ENCODE measurements around the gene ZNF155. TPM values are rescaled to one million over a fixed set of nuclear protein-coding genes. Genes with fewer than 3 reads are reported as not detected.

Gene ZNF155
- polyA plus RNA-seq, 1 donor from 2014 or later = 2.3 TPM

DNA sequence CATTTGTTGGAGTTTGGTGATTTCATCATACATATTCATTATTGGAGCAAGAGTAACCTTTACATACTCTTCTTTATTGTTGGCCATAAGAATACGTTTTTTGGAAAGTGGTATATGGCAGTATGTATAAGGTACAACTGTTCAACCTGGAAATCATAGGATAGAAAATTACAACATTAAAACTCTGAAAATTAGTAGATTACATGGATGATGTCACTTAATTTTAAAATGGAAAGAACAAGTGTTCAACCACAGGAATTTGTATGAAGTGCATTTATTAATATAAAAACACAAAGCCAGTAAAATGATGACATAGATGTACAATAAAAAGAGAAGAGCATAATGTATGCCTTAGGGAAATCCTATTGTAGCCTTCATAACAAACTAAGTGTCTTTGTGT is 7.3 kb upstream of the ZNF155 start:
- no peaks in the 10 kb centered on the region for H3K4me1 Mint-ChIP-seq
- no peak overlapping the region for H3K4me3 Mint-ChIP-seq
- H3K27me3 Mint-ChIP-seq = no peaks in the 10 kb centered on the region
- peaks cover 9 to 43% (median 30%) of the 10 kb centered on the region in 3 donors for H3K9me3 Mint-ChIP-seq
- no peak overlapping the region for H3K27ac Mint-ChIP-seq
- H3K36me3 Mint-ChIP-seq = peaks cover 9% of the 10 kb centered on the region

DNA sequence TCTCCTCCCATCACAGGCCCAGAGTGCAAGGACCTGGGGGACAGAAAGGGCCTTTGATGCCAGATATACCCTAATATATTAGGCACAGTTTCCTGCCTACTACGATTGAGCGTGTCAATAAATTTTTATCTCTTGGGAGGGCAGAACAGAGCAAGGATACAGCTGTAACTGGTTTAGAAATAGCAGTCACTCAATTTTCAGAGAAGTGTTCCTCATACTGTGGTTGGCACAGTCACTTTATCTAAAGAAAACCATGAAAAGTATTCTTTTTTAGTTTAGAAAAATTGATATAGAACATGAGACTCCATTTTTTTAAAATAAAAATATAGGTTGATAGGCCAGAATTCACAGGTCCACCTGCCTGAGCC is 460 bp upstream of the ZNF155 start:
- Mint-ChIP-seq H3K36me3 (peaks cover 5% of the 10 kb centered on the region), H3K9me3 (peaks cover 0 to 9% (median 0%) of the 10 kb centered on the region in 3 donors), H3K27me3 (no peaks in the 10 kb centered on the region), H3K27ac (peak overlapping the region in 1 of 3 donors; percentile 97), H3K4me1 (peaks cover 0 to 10% (median 9%) of the 10 kb centered on the region in 3 donors), H3K4me3 (peak overlapping the region; percentile 76 to 97 (median 85))

DNA sequence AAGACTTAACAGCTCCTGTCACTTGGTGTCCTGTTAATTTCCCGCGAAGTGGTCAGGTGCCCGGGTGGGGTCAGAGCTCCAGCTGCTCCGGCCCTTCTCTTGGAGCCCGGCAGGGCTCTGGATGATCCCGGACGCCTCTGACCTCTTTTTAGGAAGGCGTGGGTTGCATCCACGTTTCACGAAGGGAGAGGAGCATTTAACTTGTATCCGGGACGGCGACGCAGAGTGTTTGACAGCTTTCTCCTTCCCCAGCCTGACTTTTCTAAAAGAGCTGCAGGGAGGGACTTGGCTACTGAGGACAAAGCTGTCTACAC is 656 bp downstream of the ZNF155 start:
- H3K36me3 Mint-ChIP-seq = peaks cover 16% of the 10 kb centered on the region
- H3K27me3 Mint-ChIP-seq = no peaks in the 10 kb centered on the region
- peak overlapping the region in 2 of 3 donors; percentile 42 to 97 for H3K27ac Mint-ChIP-seq
- H3K9me3 Mint-ChIP-seq = peaks cover 0 to 15% (median under 1%) of the 10 kb centered on the region in 3 donors
- H3K4me3 Mint-ChIP-seq = peak overlapping the region; percentile 94 to 99 (median 98)
- H3K4me1 Mint-ChIP-seq = peaks cover 0 to 12% (median 9%) of the 10 kb centered on the region in 3 donors

DNA sequence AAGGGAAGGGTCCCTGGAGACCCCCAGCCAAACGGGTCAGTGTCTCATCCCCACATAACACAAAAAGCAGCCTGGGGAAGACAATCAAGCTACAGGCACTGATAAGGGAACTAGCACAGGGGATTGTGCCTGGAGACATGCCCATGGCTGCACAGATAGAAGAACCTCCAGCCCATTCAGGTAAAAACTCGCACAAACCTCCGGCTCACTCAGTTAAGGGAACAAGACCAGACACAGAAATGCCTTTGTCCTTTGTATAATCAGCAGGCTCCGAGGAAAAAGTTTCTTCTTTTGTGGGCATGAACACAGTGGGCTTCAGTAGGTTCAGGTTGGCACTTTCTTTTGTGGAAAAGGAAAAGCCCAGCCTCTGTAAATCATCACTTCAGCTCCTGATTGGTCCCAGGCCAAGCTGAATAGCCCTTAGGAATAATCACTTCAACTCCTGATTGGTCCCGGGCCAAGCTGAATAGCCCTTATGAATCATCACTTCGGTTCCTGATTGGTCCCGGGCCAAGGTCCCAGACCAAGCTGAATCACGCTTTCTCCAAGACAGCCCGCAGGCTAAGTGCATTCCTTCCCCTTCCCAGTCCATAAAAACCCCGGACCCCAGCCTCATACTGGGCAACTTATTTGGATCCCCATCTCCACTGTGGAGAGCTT is 13.8 kb downstream of the ZNF155 start:
- H3K27me3 Mint-ChIP-seq = no peaks in the 10 kb centered on the region
- H3K27ac Mint-ChIP-seq = no peak overlapping the region
- peak overlapping the region in 1 of 4 donors; percentile 33 for H3K4me3 Mint-ChIP-seq
- peaks cover 5 to 9% (median 8%) of the 10 kb centered on the region in 3 donors for H3K4me1 Mint-ChIP-seq
- H3K36me3 Mint-ChIP-seq = peaks cover 24% of the 10 kb centered on the region
- peaks cover 11 to 25% (median 20%) of the 10 kb centered on the region in 3 donors for H3K9me3 Mint-ChIP-seq

DNA sequence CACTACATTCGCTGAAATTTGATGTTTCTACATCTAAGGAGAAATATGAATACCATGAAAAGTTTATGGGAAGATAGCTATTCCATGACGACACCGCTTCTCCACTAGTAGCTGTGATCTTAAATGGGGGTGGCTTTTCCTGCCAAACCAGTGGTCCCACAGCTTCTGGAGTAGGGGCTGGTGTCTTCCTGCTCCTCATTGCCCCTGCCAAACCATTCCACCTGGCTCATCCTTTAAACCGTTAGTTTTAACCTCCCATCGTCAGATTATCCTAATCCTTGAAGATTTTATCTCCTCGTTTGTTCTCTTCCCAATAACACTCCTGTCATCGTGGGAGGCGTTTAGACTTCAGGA is 18.2 kb downstream of the ZNF155 start:
- Mint-ChIP-seq H3K27me3 (no peaks in the 10 kb centered on the region), H3K36me3 (peaks cover 19% of the 10 kb centered on the region), H3K27ac (peak overlapping the region; percentile 50 to 97 (median 95)), H3K9me3 (peaks cover 12 to 23% (median 20%) of the 10 kb centered on the region in 3 donors), H3K4me1 (peaks cover 11 to 24% (median 16%) of the 10 kb centered on the region in 3 donors), H3K4me3 (peak overlapping the region; percentile 99 to 100 (median 99))

DNA sequence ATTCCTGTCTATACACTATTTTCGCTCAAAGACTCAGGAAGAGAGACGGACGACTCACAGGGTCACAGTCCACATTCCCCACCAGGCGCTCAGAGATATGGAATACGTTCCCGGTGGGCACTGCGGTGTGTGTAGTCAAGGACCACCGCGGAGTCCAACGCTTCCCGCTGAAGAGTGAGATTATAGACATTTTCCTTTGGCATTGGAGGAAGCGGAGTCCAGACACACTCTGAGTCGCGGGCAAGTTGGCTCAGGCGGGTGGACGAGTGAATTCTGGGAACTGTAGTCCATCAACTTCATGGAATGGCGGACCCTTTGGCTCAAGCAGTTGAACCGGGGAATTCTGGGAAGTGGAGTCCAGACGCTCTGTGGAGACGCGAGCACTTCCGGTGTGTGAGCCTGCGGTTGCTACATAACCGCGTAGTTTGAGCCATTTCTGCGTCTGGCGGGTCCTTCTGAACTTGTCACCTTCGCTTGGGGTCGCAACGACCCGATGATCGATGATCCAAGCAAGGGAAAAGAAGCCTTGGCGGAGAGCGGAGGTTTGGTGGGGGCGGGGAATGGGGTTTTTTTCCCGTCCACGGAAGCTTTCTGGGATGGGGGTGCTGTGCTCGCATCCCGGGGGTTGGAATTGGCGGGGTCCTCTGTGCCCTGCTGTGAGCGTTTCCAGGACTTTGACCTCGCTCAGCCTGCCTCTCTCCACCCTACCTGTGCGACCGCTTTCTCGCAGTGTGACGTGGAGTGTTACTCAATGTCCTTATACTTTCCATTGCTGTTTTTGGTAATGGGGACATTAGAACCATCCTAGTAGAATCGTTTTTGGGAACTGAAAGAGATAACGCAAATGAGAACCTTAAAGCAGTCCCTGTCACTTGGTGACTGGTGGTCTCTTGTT is 18.8 kb downstream of the ZNF155 start, which contains the start of gene ZNF230:
TSS of gene ZNF230 (plus strand) at position 392 of the 895 bp plus-strand sequence. CDS start 4,122 bp downstream, outside the sequence.
- peaks cover 15 to 26% (median 26%) of the 10 kb centered on the region in 3 donors for H3K9me3 Mint-ChIP-seq
- H3K4me3 Mint-ChIP-seq = peak within 1 kb of the TSS; percentile 99 to 100 (median 99)
- peaks cover 20% of the 10 kb centered on the region for H3K36me3 Mint-ChIP-seq
- peak within 1 kb of the TSS; percentile 95 to 97 (median 95) for H3K27ac Mint-ChIP-seq
- H3K27me3 Mint-ChIP-seq = no peaks in the 10 kb centered on the region
- peaks cover 11 to 24% (median 16%) of the 10 kb centered on the region in 3 donors for H3K4me1 Mint-ChIP-seq

DNA sequence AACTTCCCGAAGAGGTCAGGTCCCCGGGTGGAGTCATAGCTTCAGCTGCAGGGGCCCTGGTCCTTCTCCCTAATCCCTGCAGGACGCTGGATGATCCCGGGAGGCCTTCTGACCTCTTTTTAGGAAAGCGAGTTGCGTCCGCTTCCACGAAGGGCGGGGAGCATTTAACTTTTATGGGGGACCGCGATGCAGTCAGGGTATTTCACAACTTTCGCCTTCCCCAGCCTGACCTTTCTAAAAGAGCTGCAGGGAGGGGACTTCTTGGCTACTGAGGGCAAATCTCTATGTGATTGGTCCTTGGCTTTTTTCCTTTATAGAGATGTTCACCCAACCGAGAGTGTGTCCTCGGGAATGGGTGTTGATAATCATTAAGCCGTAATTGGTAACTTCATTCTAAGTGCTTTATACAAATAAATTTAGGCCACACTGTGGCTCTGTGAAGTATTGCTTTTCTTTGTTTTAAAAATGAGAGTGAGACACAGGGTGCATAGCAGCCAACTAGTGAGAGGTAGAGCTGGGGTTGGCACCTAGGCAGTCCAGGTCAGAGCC is 19.5 kb downstream of the ZNF155 start:
- H3K9me3 Mint-ChIP-seq = peaks cover 16 to 29% (median 27%) of the 10 kb centered on the region in 3 donors
- H3K27me3 Mint-ChIP-seq = no peaks in the 10 kb centered on the region

DNA sequence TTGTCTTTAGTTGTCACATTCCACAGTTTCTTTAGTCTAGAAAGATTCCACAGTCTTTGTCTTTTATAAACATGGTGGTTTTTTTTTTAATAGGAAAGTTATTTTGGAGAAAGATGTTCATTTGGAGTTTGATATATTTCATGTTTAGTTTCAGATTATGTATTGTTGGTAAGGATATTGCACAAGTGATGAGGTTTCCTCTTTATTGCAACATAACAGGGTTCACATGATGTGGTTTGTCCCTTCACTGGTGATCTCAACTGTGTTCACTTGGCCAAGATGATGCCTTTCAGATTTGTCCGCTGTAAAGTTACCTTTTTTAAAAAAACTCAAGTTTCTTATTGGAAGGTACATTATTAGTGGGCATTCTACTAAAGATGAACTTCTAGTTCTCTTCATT is 22.0 kb downstream of the ZNF155 start:
- H3K4me1 Mint-ChIP-seq = peaks cover 13 to 24% (median 16%) of the 10 kb centered on the region in 3 donors

More for the DNA sequence above, 19.5 kb downstream of the ZNF155 start:
- Mint-ChIP-seq H3K4me1 (peaks cover 11 to 24% (median 16%) of the 10 kb centered on the region in 3 donors), H3K4me3 (peak overlapping the region; percentile 99 to 100 (median 99)), H3K27ac (peak overlapping the region; percentile 95 to 97 (median 95)), H3K36me3 (peaks cover 24% of the 10 kb centered on the region)

DNA sequence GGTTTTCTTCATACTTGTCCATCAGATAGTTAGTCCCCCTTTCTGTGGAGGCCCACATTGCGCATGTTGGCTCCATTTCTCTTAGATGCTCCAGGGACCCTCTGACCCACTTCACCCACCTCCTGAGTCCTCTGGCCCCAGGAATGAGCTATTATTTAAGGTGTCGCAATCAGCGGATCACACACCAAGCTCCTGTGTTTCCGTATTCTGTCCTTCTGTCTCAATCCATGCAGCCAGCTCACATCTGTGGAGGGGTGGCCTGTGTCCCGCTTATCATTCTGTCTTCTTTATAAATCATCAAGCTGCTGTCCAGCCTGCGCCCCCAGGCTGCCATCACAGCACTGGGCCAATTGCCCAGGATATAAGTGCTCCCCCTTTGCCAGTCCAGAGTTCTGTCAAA is 23.5 kb downstream of the ZNF155 start:
- Mint-ChIP-seq H3K4me3 (peak overlapping the region in 3 of 4 donors; percentile 41 to 75 (median 47)), H3K4me1 (peaks cover 10 to 19% (median 11%) of the 10 kb centered on the region in 3 donors), H3K27me3 (no peaks in the 10 kb centered on the region), H3K27ac (peak overlapping the region in 1 of 3 donors; percentile 12), H3K36me3 (peaks cover 52% of the 10 kb centered on the region), H3K9me3 (peaks cover 32 to 56% (median 55%) of the 10 kb centered on the region in 3 donors)

More for the DNA sequence above, 22.0 kb downstream of the ZNF155 start:
- Mint-ChIP-seq H3K4me3 (peak overlapping the region in 2 of 4 donors; percentile 50 to 75), H3K27me3 (no peaks in the 10 kb centered on the region), H3K9me3 (peaks cover 28 to 47% (median 43%) of the 10 kb centered on the region in 3 donors), H3K36me3 (peaks cover 40% of the 10 kb centered on the region), H3K27ac (no peak overlapping the region)

DNA sequence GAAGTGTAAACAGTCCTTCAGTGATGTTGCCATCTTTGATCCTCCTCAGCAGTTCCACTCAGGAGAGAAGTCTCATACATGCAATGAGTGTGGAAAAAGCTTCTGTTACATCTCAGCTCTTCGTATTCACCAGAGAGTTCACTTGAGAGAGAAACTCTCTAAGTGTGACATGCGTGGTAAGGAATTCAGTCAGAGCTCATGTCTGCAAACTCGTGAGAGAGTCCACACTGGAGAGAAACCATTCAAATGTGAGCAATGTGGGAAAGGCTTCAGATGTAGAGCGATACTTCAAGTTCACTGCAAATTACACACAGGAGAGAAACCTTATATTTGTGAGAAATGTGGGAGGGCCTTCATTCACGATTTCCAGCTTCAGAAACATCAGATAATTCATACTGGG is 26.5 kb downstream of the ZNF155 start:
- no peaks in the 10 kb centered on the region for H3K27me3 Mint-ChIP-seq
- H3K27ac Mint-ChIP-seq = no peak overlapping the region
- peaks cover 37 to 74% (median 67%) of the 10 kb centered on the region in 3 donors for H3K9me3 Mint-ChIP-seq
- peak overlapping the region in 1 of 4 donors; percentile 50 for H3K4me3 Mint-ChIP-seq
- H3K36me3 Mint-ChIP-seq = peaks cover 52% of the 10 kb centered on the region
- H3K4me1 Mint-ChIP-seq = peaks cover 0 to 5% (median 4%) of the 10 kb centered on the region in 3 donors

DNA sequence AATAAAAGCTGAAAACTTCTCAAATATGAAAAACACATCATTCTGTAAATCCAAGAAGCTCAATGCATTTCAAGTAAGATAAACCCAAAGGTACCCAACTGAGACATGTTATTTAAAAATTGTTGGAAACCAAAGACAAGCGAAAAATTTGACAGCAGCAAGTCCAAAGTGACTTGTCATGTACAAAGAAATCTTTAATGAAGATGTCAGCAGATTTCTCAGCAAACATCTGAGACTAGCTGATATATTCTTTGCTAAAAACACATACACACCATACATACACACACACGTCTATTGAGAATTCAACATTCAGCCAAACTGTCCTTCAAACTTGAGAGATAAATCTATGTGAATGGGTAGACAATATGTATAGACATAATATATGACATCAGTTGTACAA is 35.5 kb downstream of the ZNF155 start:
- Mint-ChIP-seq H3K9me3 (peaks cover 17 to 48% (median 19%) of the 10 kb centered on the region in 3 donors), H3K27me3 (peaks cover 11% of the 10 kb centered on the region), H3K4me3 (no peak overlapping the region)

DNA sequence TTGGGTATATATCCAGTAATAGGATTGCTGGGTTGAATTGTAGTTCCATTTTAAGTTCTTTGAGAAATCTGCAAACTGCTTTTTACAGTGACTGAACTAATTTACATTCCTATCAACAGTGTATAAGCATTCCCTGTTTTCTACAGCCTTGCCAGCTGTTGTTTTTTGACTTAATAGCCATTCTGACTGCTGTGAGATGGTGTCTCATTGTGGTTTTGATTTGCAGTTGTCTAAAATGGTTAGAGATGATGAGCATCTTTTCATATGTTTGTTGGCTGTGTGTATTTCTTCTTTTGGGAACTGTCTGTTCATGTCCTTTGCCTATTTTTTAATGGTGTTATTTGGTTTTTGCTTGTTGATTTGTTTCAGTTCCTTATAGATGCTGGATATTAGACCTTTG is 37.2 kb downstream of the ZNF155 start:
- peaks cover 8% of the 10 kb centered on the region for H3K36me3 Mint-ChIP-seq
- H3K27me3 Mint-ChIP-seq = peaks cover 11% of the 10 kb centered on the region
- H3K4me3 Mint-ChIP-seq = no peak overlapping the region
- peaks cover 19 to 38% (median 20%) of the 10 kb centered on the region in 3 donors for H3K9me3 Mint-ChIP-seq
- H3K27ac Mint-ChIP-seq = no peak overlapping the region
- H3K4me1 Mint-ChIP-seq = peaks cover 14 to 22% (median 14%) of the 10 kb centered on the region in 3 donors

More for the DNA sequence above, 35.5 kb downstream of the ZNF155 start:
- no peak overlapping the region for H3K27ac Mint-ChIP-seq
- peaks cover 1% of the 10 kb centered on the region for H3K36me3 Mint-ChIP-seq
- H3K4me1 Mint-ChIP-seq = peaks cover 0 to 7% (median 0%) of the 10 kb centered on the region in 3 donors

DNA sequence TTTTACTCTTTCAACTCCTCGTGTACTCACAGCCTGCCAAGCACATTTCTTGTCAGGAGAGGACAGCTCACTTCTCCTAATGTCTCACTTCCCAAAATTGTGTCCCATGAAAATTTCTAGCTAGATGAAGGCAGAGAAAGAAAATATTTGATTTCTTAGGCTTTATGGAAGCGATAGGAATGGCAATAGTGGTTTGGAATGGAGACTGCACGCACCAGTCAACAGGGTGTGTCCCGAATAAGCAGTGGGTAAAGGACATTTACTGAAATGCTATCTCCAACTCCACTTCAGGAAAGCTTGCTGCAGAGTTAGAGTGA is 40.9 kb downstream of the ZNF155 start:
- Mint-ChIP-seq H3K27me3 (peaks cover 5% of the 10 kb centered on the region), H3K4me3 (peak overlapping the region; percentile 97 to 99 (median 98)), H3K4me1 (peaks cover 14 to 22% (median 14%) of the 10 kb centered on the region in 3 donors), H3K9me3 (peaks cover 16 to 33% (median 22%) of the 10 kb centered on the region in 3 donors), H3K27ac (peak overlapping the region in 2 of 3 donors; percentile 49 to 85), H3K36me3 (peaks cover 37% of the 10 kb centered on the region)

DNA sequence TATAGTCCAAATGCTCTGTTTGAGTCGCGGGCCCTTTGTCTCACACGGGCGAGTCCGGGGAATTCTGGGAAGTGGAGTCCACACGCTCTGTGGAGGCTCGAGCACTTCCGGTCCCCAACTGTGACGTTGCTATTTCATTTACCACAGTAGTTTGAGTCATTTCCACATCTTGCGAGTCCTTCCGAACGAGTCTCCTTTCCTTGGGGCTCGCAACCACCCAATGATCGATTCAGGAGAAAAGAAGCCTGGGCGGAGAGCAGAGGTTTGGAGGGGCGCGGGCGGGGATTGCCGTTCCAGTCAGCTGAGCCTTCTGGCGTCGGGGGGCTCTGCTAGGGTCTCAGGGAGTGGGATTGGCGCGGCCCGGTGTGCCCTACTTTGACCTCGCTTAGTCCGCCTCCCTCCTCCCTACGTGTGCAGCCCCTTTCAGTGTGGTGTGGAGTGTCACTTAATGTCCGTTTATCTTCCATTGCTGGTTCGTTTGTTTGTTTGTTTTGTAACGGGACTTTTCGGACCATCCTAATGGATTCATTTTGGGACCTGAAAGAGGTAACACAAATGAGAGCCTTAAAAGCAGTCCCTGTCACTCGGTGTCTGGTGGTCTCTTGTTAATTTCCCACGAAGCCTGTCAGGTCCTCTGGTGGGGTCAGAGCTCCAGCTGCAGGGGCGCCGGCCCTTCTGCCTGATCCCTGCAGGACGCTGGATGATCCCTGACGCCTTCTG is 41.4 kb downstream of the ZNF155 start, which contains the start of gene ZNF222:
TSS of gene ZNF222 (plus strand) at position 163 of the 720 bp plus-strand sequence. CDS start at position 221, 58 bp downstream.
- peaks cover 14 to 22% (median 14%) of the 10 kb centered on the region in 3 donors for H3K4me1 Mint-ChIP-seq
- peak within 1 kb of the TSS; percentile 97 to 99 (median 98) for H3K4me3 Mint-ChIP-seq
- peak within 1 kb of the TSS; percentile 39 to 85 (median 49) for H3K27ac Mint-ChIP-seq
- H3K9me3 Mint-ChIP-seq = peaks cover 18 to 33% (median 18%) of the 10 kb centered on the region in 3 donors
- H3K36me3 Mint-ChIP-seq = peaks cover 40% of the 10 kb centered on the region
- H3K27me3 Mint-ChIP-seq = peaks cover 4% of the 10 kb centered on the region
